ENCODE measurements around the gene ZBTB7C.

- TF ChIP-seq CTCF (conservative IDR thresholded peaks at IDR 0.05 in 1 of 2, IDR thresholded peaks at IDR 0.05 in 1 of 2; ENCODE audit: extremely low read depth in 1 of 2, insufficient read depth in 1 of 2, low read depth in 1 of 2, low read length in 2 of 2) (no peak), EZH2 (IDR thresholded peaks at IDR 0.05; ENCODE audit: borderline replicate concordance, low read length) (no peak)
Observed at GRCh38 chr18:48104705-48105104, 304.5 kb downstream of the ZBTB7C start.

Measured in mammary epithelial cell (primary cell).